Measurements from ENCODE around the gene PIK3CA.

DNA sequence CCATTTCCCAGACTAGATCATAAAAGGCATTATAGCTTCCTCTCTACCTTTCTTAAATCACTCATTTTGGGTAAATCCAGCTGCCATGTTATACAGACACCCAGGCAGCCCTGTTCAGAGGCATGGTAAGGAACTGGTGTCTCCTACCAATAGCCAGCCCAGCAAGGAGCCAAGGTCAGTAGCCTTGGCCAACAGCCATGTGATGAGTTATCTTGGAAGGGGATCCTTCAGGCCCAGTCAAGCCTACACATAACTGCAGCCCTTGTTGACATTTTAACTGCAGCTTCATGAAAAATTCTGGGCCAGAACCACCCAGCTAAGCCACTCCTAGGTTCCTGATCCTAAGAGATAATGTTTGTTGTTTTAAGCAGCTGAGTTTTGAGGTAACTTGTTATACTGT, 47.5 kb upstream of the PIK3CA start:
- TF ChIP-seq POLR2AphosphoS5 (IDR thresholded peaks at IDR 0.05; ENCODE audit: borderline replicate concordance, low read depth, low read length): no peak
- no peak for TF ChIP-seq EZH2 (IDR thresholded peaks at IDR 0.05)
- TF ChIP-seq FOXP2 (optimal IDR thresholded peaks at IDR 0.05; ENCODE audit: control extremely low read depth, extremely low read length, insufficient read depth): no peak
